Hepatic stellate cell (primary cell): ENCODE measurements around the gene SGPP1.
"Not testable (repeated sequence)": the region's sequence is repeated elsewhere in the genome, so short reads cannot be mapped to it uniquely, and the experiment has no call there.

Experiments used
- DNase-seq: peaks from one replicate; pipeline ENCODE4 v3.0.0; 2011; ENCODE audit warnings: low spot score

The SGPP1 gene, protein sequence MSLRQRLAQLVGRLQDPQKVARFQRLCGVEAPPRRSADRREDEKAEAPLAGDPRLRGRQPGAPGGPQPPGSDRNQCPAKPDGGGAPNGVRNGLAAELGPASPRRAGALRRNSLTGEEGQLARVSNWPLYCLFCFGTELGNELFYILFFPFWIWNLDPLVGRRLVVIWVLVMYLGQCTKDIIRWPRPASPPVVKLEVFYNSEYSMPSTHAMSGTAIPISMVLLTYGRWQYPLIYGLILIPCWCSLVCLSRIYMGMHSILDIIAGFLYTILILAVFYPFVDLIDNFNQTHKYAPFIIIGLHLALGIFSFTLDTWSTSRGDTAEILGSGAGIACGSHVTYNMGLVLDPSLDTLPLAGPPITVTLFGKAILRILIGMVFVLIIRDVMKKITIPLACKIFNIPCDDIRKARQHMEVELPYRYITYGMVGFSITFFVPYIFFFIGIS

DNA sequence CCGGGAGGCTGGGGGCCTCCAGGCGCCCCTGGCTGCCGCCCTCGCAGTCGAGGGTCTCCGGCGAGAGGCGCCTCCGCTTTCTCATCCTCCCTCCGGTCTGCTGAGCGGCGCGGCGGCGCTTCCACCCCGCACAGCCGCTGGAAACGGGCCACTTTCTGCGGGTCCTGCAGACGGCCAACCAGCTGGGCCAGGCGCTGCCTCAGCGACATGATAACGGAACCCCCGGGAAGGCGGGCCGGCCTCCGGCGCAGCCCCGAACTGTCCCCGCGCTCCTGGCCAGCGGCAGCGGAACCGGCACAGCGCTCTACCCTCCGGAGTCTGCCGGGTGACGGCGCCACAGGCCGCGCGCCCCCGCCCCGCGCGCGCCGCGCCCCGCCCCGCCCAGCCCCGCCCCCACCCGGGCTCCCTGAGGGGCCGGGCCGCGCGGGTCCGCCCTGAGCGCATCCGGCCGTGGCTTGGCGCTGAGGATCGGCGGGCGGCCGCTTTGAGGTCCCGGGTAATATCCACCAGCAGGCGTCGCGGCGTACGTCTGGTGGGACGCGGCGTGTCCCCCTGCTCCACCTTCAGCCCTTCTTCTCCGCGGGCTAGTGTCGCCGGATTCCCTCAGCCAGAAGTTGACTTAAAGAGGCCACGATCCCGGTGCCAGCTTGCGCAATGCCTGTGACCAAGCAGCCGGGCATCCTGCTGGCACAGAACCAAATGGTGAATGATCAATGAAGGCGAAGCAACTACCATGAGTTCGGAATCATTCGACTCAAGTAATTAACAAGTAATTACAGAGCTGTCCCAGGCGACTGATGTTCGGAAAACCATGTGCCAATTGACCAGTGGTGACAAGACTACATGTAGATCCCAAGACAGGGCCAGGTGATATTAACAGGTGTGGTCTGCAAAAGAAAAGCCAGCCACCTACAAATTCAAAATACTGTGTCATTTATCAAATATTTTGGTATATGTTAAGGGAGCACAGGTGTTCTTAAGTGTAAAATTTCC, at the start of gene SGPP1:
TSS of gene SGPP1 (minus strand) at position 330 of the 993 bp plus-strand sequence. CDS start at position 209, 121 bp downstream.
- peak; percentile 82 for DNase-seq

DNA sequence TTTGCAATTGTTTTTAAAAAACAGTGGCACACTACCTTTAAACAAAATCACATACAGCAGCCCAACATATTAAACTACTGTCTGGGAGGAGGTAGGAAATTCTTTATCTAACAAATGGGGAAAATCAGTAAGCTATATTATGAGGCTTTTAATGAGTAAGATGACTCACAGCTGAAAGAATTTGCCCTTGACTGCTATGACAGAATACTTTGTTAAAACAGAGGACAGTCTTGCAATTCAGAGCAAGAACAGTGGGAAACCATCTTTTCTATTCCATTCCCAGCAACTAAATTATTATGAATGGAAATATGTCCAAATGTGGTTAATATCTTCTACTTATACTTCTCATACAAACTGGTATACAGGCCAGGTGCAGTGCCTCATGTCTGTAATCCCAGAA, 49.2 kb upstream of the SGPP1 start:
- peak; percentile 46 for DNase-seq

DNA sequence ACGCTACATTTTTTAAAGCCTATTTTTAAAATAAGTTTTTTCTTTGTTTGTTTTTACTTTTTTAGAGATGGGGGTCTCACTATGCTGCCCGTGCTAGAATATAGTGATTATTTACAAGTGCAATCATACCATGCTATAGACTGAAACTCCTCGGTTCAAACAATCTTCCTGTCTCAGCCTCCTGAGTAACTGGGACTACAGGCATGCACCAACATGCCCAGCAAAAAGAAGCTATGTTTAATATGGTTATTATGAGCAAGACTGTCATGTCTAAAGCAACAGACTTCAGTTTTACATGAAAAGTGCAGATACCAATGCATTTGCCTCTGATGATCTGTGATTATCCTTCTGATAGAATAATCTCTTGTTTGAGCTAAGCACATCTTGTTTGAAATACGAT, 45.6 kb upstream of the SGPP1 start:
- no peak for DNase-seq

DNA sequence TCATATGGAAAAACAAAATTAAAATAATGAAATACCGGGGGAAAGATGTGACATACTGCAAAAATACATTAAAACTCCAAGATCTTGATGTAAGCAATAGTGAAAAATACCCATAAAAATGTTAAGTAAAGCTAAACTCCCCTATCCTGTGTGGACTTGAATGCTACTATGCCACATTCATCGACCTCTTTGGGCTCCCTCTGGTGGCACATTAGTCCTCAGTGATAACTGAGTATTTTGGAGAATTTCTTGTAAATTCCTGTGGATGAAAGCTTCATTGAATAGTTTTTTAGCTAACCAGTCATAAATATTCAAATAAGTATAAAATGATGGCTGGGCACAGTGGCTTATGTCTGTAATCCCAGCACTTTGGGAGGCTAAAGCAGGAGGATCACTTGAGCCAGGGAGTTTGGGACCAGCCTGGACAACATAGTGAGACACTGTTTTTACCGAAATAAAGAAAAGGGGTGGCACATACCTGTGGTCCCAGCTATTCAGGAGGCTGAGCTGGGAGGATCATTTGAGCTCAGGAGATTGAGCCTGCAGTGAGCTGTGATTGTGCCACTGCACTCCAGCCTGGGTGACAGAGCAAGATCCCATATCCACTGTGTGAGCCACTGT, 42.4 kb upstream of the SGPP1 start:
- peak; percentile 43 for DNase-seq

DNA sequence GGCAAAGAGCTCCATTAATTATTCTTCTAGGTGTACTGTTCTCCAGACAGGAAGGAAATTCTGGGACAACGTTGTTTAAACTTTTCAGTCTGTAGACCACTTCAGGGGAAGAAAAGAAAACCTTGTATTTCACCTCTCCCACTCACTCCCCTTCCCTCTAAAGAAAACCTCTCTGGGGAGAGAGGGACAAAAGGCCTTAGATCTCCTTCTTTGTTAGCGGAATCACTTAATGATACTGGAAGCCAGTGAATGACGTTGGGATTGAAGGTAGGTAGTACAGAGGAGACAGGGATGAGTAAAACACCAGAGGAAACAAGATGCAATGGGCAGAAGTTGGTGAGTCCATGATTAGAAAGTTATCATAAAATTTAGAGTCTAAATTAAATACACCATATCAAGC, 38.7 kb upstream of the SGPP1 start:
- no peak for DNase-seq

DNA sequence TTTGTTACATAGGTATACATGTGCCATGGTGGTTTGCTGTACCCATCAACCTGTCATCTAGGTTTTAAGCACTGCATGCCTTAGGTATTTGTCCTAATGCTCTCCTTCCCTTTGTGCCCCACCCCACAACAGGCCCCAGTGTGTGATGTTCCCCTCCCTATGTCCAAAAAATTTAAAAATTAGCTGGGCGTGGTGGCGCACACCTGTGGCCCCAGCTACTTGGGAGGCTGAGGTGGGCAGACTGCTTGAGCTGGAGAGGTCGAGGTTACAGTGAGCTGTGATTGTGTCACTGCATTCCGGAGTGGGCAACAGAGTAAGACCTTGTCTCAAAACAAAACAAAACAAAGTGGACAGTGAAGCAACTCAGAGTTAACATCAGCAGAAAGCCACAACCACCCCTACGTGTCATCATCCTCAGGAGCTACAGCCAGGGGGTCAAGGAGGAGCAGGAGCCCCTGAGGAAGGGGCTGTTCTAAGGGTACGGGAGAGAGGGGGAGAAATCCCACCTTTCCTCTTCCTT, 36.8 kb upstream of the SGPP1 start:
- DNase-seq = no peak

DNA sequence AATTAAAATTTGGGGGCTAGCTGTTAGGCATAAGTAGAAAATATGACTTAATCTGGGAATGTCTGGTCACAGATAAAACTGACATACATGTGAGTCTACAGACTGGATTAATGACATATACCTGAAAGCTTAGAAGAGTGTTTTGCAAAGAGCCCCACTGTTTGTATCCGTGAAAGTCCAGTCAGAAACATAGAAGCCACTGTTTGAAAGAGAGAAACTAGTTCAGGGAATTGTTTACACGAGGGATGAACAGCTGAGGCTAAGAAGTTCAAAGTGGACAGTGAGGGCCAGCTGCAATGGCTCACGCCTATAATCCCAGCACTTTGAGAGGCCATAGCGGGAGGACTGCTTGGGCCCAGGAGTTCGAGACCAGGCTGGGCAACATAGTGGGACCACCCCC, 36.2 kb upstream of the SGPP1 start:
- no peak for DNase-seq

DNA sequence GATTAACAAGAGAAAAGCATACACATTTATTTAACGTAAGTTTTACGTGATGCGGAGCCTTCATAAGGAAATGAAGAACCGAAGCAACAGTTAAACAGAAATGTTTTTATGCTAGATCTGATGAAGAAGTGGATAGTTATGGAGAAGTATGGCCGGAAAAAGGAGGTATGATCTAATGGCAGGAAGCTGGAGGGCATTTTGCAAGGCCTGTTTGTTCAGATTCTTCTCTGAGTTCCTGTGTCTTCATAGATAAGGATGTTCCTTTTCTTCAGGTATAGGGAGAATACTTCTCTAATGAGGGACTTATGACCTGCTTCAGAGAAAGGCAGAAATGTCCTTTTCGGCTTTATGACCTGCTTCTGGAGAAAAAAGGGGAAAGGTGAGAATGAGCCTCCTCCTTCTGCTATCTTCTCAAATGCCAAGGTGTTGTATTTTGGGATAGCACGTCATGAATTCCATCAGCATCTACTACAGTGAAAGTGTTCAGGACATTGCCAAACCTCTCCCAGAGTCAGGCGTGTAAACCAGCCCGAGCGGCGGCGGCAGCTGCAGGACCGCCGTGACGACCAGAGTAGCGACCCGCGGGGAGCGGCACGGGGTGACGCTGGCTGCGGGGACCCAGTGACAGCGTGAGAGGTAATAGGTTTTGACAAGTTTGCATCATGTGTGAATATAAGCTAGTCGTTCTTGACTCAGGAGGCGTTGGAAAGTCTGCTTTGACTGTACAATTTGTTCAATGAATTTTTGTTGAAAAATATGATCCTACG, 33.7 kb upstream of the SGPP1 start:
- DNase-seq = no peak

DNA sequence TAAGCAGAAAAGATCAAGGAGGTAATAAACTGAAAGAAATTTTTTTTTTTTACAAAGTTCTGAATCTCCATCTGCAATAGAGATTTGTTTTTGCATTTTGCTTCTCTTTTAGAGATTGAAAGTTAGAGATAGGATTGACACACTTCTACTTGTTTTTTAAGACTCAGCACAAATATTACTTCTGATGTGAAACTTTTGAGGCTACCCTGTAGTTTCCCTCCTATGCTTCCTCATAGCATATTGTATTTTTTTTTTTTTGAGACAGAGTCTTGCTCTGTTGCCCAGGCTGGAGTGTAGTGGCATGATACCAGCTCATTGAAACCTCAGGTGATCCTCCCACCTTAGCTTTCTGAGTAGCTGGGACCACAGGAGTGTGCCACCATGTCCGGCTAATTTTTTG, 32.1 kb upstream of the SGPP1 start:
- no peak for DNase-seq

DNA sequence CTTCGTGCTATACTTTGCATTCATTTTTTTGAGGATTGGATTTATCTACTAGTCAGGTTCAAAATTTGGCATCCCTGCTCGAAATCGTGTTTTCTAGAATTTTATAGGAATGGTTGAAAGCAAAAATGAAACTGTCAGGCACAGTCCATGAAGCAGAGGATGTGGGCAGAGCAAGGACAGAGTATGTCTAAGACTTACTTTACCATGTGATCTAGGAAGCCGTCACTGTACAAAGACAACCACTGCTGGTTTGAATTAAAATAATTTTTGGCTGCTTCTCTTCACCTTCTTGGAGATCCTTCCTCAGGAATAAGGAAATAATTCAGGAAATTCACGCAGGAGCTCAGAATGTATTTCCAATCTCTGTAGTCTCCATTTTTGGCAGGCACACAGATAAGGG, 31.6 kb upstream of the SGPP1 start:
- peak; percentile 32 for DNase-seq

DNA sequence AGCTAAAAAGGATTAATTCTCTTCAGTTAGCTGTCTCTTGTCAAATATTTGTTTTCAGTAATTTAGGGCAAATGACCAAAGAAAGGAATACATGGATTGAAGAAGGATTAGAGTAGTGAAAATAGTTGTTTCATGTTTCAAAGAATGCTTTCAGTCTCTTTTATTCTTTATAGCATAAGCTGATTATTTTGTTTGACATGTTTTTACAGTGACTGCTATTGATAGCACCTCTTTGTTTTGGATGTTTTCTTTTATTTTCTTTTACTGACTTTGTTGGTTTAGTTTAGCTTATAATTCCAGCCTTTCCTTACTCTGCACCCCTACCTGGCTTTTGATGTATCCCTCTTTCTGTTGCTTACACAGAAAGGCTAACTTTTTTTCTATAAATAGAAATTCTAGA, 29.3 kb upstream of the SGPP1 start:
- no peak for DNase-seq

DNA sequence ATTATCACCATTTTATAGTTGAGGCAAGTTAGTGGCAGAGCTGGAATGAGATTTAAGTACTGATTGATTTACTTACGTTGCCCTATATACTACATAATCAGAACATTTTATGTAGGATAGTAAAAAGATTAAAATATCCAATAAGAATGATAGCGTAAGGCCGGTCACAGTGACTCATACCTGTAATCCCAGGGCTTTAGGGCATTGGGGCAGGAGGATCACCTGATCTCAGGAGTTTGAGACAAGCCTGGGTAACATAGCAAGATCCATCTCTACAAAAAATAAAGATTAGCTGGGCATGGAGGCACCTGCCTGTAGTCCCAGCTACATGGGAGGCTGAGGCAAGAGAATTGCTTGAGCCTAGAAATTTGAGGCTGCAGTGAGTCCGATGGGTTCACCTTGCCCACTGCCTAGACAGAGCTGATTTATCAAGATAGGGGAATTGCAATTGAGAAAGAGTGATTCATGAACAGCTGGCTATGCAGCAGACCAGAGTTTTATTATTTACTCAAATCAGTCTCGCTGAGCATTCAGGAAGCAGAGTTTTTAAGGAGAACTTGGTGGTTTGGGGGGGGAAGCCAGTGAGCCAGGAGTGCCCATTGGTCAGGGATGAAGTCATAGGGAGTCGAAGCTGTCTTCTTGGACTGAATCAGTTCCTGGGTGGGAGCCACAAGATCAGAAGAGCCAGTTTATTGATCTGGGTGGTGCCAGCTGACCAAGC, 24.7 kb upstream of the SGPP1 start:
- no peak for DNase-seq

DNA sequence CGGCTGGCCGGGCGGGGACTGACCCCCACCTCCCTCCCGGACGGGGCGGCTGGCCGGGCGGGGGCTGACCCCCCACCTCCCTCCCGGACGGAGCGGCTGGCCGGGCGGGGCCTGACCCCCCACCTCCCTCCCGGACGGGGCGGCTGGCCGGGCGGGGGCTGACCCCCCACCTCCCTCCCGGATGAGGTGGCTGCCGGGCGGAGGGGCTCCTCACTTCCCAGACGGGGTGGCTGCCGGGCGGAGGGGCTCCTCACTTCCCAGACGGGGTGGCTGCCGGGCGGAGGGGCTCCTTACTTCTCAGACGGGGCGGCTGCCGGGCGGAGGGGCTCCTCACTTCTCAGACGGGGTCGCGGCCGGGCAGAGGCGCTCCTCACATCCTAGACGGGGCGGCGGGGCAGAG, 23.2 kb upstream of the SGPP1 start:
- DNase-seq = not testable (repeated sequence)

DNA sequence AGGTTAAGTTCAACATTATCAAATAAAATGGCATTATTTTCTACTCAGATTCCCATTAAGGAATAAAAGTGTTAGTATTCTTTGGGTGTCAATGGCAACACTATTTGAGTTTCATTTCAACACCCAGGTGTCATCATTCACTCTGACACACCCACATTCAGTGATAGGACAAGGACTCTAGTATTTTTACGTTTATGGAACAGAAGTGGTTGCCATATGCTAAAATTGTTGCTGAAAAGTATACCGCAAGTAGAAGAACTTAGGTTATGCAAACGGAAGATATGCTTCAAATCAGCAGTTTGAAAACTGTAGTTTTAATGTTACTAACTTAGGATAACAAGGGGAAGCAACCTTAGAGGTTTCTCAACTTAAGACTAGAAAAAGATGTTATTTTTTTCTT, 20.0 kb upstream of the SGPP1 start:
- DNase-seq = no peak

DNA sequence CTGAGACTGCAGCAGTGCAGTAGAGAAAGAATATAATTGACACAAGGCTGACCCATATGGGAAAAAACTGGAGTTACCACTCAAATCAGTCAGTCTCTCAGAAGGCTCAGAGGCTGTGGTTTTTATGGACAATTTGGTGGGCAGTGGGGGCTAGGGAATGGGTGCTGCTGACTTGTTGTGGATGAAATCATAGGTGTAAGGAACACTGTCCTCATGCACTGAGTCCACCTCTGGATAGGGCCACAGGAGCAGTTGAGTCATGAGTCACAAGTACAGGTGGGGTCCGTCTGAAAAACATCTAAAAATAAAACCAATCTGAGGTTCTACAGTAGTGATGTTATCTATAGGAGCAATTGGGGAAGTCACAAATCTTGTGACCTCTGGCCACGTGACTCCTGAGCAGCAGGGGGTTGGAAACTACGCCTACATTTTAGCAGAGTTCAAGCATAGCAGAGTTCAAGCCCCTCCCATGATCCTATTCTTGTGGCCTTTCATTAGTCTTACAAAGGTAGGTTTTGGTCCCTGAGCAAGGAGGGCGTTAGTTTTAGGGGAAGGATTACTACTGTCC, 18.1 kb upstream of the SGPP1 start:
- no peak for DNase-seq

DNA sequence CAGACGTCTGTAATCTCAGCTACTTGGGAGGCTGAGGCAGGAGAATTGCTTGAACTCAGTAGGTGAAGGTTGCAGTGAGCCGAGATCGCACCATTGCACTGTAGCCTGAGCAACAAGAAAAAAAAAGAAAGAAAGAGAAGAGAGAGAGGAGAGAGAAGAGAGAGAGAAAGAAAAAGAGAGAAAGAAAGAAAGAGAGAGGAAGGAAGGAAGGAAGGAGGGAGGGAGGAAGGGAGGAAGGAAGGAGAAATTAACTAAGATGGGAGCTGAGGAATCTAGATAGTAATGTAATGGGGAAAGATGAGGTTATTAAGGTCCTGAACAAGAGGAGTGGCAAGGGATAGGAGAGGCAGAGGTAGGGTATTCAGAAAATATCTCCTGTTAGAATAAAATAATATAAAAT, 17.4 kb upstream of the SGPP1 start:
- DNase-seq = no peak

DNA sequence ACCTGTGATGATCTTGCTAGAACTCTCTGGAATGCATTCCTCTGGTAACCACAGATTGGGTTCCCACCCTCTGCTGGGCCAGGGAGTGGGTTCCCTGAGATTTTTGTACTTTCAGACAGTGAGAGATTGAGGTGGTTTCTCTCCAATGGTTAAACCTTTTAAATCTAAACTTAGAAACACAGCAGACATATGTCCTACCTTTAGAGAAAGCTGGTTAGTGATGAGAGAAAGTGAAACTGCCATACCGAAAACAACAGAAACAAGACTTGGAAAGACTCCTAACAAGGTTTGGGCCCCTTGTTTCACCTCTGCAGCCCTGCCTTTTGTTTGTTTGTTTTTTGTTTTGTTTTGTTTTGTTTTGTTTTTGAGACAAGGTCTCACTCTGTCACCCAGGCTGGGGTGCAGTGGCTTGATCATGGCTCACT, 9.7 kb upstream of the SGPP1 start:
- DNase-seq = no peak

DNA sequence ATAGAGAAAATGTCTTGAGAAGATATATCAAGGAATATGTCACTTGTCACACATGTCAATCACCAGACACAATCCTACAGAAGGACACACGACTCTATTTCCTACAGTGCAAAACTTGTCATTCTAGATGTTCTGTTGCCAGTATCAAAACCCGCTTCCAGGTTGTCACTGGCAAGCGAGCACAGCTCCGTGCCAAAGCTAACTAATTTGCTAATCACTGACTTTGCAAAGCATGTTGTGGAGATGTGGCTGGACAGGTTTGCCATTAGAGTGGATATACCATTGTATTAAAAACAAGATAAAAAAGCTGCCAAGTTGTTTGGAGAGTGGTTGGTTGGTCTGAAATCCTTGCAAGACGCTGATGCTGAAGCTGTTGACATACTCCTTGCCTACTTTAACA, 7.9 kb upstream of the SGPP1 start:
- no peak for DNase-seq

DNA sequence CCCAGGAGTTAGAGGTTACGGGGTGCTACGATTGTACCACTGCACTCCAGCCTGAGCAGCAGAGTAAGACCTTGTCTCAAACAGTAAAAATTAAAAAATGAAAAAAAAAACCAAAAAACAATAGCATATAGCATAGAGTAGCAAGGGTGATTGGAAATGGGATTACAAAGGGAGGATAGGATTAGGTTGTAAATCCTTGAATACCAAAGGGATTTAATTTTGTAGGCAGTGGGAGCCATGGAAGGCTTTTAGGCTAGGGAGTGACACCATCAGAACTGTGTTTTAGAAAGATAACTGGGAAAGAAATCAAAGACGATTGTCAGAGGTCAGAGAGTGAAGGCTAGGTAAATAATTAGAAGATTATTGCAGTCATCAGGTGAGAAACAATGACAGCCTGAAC, 2.8 kb upstream of the SGPP1 start:
- DNase-seq = no peak

DNA sequence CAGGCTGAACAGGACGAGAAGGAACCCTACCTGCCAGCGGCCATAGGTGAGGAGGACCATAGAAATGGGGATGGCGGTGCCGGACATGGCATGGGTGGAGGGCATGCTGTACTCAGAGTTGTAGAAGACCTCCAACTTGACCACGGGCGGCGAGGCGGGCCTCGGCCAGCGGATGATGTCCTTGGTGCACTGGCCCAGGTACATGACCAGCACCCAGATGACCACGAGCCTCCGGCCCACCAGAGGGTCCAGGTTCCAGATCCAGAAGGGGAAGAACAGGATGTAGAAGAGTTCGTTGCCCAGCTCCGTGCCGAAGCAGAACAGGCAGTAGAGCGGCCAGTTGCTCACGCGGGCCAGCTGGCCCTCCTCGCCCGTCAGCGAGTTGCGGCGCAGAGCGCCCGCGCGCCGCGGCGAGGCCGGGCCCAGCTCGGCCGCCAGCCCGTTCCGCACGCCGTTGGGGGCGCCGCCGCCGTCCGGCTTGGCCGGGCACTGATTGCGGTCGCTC, 582 bp downstream of the SGPP1 start:
- peak; percentile 65 for DNase-seq
